HG03354 (cell line): Measurements from ENCODE around the gene ANTKMT.
A peak's percentile ranks its signal among the peaks of the same experiment; 100 is the strongest.

Source experiments
- ATAC-seq: cut with Tn5 transposase; IDR thresholded peaks from one replicate; pipeline ENCODE4 v1.9.1; 2021; ENCODE audit warnings: mild to moderate bottlenecking; ENCODE audit not compliant: unreplicated experiment, poor library complexity, severe bottlenecking

ANTKMT gene

GRCh38 chr16:695355-696089 lies 25.4 kb upstream of the ANTKMT start:
- peak; percentile 43 for ATAC-seq

- no peak for ATAC-seq
Observed at GRCh38 chr16:698911-699671, 21.9 kb upstream of the ANTKMT start.

- ATAC-seq: no peak
Observed at GRCh38 chr16:700684-701584, 20.0 kb upstream of the ANTKMT start.

- no peak for ATAC-seq
Observed at GRCh38 chr16:702341-702740, 18.6 kb upstream of the ANTKMT start.

GRCh38 chr16:703406-703805 lies 17.5 kb upstream of the ANTKMT start:
- no peak for ATAC-seq

GRCh38 chr16:704047-704446 lies 16.9 kb upstream of the ANTKMT start:
- ATAC-seq: no peak

- ATAC-seq: no peak
Observed at GRCh38 chr16:704552-705380, 16.2 kb upstream of the ANTKMT start.

GRCh38 chr16:705431-706188 lies 15.3 kb upstream of the ANTKMT start, which contains the start of gene FBXL16:
TSS of gene FBXL16 (minus strand) at chr16:705801. CDS start at chr16:697405, 8,396 bp downstream.
- no peak for ATAC-seq

- ATAC-seq: no peak
Observed at GRCh38 chr16:706189-707061, 14.5 kb upstream of the ANTKMT start.

- ATAC-seq: no peak
Observed at GRCh38 chr16:707062-707538, 13.8 kb upstream of the ANTKMT start.

- ATAC-seq: no peak
Observed at GRCh38 chr16:708019-708418, 12.9 kb upstream of the ANTKMT start.

- ATAC-seq: no peak
Observed at GRCh38 chr16:708959-709358, 12.0 kb upstream of the ANTKMT start.

GRCh38 chr16:709566-710499 lies 11.1 kb upstream of the ANTKMT start:
- no peak for ATAC-seq

- no peak for ATAC-seq
Observed at GRCh38 chr16:710500-711075, 10.4 kb upstream of the ANTKMT start.

GRCh38 chr16:711084-711483 lies 9.9 kb upstream of the ANTKMT start:
- no peak for ATAC-seq
